OCI-M2 (cell line): ENCODE measurements around the gene LRRC38.
"Not testable (repeated sequence)": the region's sequence is repeated elsewhere in the genome, so short reads cannot be mapped to it uniquely, and the experiment has no call there.

Experiments
- DNase-seq: peaks from one replicate; lab custom pipeline; 2025; ENCODE audit not compliant: unreplicated experiment; lab: John Stamatoyannopoulos, UW

The LRRC38 gene, protein sequence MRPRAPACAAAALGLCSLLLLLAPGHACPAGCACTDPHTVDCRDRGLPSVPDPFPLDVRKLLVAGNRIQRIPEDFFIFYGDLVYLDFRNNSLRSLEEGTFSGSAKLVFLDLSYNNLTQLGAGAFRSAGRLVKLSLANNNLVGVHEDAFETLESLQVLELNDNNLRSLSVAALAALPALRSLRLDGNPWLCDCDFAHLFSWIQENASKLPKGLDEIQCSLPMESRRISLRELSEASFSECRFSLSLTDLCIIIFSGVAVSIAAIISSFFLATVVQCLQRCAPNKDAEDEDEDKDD

DNA sequence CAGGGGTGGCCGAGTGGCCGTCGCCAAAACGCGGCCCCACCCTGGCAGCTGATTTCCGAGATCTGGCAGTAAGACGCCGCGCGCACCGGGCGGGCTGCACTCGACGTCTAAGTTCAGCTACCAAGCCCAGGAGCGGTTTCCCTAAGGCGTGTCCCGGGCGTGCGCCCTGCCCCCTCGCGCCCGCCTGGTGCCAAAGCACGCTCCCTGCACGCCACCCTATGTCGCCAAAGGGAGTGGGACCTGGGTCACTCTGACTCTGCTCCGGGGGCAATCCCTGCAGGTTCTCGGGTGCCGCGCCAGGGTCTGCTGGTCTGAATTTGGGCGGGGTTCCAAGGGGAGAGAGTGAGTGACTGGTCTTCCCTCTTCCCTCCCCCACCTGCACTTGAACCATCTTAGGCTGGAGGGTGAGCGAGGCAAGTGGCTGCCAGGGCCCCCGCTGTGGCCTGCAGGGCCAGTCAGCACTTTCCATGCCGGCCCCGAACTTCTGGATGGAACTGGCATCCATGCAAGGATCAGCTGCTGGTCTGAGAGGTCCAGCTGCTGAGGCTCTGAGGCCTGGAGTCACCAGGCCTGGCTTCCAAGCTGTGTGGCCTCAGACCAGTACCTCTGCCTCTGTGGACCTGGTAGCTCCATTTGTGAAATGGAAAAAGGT lies at the start of gene LRRC38:
Gene LRRC38 (minus strand): TSS at position 109 of the 652 bp plus-strand sequence. CDS start 410 bp downstream, outside the sequence.
- DNase-seq, result no peak

DNA sequence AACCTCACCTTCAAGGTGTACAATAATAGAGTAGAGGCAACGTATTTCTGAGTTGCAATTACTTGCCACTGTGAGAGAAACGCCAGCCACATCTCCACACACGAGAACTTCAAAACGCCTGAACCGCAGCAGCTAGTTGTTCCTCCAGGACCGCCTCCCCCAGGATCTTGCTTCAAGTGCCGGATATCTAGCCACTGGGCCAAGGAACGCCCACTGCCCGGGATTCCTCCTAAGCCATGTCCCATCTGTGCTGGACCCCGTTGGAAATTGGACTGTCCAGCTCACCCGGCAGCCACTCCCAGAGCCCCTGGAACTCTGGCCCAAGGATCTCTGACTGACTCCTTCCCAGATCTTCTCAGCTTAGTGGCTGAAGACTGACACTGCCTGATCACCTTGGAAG lies 49.2 kb upstream of the LRRC38 start:
- not testable (repeated sequence) for DNase-seq

DNA sequence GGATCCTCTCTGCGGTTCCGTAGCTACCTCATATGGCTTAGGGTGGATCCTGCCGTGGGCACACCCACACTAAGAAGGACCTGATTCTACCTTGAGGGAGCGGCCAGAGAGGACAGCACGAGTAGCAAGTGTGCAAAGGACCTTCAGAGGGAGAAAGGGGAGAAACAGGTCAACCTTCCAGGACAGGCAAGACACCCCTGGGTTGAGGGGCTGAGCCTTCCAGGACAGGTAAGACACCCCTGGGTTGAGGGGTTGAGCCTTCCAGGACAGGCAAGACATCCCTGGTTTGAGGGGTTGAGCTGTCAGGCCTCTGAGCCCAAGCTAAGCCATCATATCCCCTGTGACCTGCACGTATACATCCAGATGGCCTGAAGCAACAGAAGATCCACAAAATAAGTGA lies 46.7 kb upstream of the LRRC38 start:
- no peak for DNase-seq

DNA sequence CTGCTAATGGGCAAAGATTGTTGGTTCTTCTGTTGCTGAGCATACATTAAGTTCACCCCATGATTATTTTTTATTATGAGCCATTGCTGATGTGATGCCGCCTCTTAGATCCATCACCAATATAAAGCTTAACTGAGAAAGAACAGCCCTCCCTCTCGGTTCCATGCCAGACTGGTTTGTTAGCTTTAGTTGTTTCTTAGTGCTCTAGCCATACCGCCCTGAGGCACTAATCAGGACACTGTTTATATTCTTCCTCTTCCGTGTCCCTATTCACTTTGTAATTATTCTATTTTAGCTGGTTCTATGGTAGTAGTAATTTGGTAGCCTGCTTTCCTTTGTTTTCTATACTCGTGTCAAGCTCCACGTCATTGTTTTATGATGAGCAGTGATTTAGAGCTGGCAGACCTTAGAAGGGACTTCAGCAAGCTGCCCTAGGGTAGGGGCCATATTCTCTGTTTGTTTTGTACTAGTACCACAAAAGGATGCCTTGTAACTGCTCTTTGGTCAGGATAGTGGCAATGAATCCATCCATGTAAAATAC lies 42.5 kb upstream of the LRRC38 start:
- no peak for DNase-seq

DNA sequence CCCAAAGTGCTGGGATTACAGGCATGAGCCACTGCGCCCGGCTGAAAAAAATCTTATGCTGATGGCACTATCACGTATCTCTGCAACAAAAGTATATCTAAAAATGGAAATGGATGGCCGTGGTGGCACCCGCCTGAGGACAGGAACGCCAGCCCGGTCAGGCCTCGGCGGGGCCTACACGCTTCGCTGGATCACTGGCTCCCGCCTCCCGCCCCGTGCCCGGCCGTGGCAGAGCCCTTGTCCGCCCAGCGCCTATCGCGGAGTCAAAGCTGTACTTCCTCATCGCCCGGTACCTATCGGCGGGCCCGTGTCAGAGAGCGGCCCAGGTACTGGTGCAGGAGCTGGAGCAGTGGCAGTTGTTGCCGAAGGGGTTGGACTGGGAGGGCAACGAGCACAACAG lies 41.0 kb upstream of the LRRC38 start:
- DNase-seq, result no peak

DNA sequence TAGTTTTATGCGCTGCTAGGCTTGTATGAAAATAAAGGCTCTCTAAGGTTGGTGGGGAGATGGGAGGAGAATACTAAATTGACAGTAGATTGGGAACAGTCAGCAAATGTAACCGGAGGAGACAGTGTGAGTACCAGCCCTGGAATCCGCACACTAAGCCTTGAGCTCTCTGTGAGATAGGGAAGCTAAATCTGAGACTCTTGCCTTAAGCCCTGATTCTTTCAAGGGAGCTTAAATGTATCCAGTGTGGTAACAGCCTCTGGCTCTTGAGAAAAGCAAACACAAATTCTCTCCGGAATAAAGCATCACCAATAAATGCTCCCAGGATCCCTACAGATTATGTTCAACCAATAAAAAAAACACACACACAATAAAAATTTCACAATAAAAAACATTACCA lies 36.9 kb upstream of the LRRC38 start:
- no peak for DNase-seq

DNA sequence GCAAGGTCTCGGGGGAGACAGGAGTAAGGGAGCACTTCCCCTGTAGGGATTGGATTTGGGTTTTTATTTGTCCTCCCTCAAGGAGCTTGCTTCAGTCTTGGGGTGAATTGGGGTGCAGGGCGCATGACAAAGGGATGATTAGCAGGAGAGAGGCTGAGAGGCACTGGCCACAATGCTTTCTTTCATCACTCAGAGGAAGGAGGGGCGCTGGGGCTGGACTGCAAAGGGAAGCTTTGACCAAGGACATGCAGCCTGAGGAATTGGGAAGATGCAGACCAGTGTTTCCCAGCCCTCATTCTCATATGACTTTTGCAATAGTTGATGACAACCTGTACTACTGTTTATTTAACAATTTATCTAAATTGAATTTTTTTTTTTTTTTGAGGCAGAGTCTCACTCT lies 35.7 kb upstream of the LRRC38 start:
- DNase-seq, result no peak

DNA sequence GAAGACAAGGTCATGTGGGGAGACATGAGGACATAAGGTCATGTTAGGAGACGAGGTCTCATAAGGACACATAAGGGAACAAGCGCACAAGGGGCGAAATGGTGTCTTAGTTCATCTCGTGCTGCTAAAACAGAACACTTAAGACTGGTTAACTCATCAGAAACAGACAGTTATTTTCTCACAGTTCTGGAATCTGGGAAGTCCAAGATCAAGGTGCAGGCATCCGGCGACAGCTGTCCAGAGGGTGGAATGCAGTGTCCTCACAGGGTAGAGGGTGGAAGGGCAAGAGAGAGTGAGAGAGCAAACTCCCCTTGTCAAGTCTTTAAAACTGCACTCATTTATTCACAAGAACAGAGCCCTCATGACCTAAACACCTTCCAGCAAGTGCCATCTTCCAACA lies 35.2 kb upstream of the LRRC38 start:
- DNase-seq, result no peak

DNA sequence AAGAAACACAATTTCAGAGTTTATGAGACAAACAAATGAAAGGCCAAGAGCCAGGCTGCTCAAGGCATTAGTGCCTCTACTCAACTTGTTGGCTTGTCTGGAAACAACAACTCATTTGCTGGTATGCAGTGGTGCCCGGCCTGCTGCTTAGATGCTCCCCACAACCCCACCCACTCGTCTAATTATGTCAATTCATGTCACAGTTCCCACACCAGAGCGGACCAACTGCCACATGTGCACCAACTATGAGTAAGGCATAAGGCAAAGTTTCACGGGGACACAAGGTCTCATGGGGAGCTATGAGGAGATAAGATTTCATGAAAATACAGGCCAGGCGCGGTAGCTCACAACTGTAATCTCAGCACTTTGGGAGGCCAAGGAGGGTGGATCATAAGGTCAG lies 34.5 kb upstream of the LRRC38 start:
- no peak for DNase-seq

DNA sequence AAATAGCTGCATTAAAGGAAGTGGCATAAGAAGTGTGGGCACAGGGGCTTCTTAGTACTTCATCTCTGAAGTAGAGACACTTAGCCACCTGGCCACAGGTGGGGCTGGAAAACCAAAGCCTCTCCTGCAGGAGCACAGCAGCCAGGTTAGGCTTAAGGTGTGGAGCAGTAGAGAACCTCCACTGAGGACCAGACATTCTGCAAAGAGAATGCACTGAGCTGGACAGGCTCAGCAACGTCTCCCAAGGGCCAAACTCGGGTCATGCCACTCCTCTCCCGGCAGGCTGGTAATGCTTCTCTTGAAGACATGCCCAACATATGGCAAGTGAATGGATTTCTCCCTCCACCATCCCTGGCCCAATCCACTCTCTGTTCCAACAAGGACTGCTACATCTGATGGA lies 33.0 kb upstream of the LRRC38 start:
- no peak for DNase-seq

DNA sequence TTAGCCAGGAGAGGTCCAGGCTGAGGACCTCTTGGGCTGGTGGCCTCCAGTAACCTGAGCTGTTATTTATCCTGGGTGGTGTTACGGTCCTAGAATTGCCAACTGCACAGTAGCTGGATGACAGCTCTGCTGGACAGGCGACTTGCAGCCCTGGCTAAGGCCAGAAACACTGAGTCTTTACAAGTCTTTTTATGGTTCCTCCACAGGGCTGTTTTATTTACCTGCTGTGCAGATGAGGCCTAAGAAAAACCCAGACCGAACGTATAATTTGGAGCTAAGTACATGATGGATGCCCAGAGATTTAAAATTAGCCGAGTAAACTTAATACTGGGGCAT lies 30.4 kb upstream of the LRRC38 start:
- no peak for DNase-seq

DNA sequence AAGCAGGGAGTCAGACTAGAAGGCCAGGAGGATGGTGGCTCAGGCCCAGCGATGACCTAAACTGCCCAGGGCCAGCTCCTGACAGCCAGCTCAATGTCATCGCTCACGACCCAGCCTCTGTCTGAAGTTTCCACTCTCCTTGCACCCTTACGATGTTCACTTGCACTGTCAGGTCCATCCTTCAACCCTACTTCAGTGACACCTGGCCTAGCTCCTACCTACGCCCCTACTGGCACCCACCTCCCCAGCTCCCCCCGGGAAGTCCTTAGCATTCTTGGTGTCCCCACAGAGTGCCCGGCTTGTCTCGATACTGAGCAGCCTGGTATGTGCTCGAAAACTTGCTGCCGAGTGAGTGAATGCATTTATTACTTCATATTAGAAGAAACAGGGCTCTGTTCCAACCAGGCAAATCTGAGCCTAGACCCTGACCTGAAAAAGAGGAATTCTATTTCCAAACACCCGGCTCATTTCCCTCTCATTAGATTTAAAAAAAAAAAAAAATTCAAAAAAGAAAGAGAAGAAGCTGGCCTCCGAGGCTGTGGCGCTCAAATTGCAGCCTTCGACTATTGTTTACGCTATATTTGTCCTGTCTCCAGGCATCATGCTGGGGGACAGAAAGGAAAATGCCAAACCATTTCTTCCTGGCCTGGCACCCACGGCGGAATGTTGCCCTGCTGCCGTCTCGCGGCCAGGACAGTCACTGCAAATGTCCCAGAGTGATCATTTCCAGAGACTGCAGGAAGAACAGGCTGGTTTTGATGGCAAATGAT lies 29.8 kb upstream of the LRRC38 start:
- DNase-seq, result no peak

DNA sequence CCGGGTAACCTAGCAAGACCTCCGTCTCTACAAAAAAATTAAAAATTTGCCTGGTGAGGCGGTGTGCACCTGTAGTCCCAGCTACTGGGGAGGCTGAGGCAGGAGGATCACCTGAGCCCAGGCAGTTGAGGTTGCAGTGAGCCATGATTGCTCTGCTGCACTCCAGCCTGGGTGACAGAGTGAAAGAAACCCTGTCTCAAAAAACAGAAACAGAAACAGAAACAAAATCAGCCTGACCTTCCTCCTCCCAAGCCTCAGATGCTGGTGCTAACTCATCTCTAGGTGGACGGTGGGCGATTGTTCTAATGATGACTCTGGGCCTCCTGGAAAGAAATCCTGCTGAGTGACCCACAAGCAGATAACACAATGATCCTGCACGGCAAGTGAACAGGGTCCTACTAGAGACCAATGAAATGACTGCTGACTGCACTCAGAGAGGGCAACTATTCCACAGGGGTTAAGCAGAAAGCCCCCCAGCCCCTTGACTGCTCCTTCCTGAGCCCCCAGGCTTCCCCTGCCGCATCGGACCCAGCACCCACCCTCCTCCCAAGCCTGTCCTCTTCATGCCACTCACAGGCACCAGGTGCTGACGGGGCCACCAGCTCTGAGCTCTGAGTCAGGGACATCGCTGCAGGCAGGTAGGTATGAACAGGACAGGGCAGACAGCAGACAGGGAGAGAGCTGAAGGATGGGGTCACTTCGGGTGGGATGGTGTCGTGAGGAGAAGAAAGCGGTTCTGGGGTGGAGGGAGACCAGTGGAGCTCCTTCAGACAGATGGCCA lies 27.8 kb upstream of the LRRC38 start:
- no peak for DNase-seq

DNA sequence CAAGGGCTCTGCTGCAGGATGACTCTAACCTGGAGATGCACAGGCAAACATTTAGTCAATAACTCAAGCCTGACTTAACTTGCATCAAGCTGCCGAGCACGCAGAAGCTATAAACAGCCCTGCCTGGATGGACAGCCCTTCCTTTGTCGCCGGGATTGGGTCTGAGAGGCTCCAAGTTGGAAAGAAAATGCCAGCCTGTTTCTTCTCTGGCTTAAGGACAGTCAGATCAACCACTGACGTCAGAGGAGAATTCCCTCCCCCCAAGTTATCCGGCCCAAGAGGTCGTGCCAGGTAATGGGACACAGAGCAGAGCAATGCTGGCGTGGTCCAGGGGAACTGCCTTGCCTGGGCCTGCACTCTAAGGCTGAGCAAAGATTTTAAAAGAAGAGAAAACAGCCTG lies 27.1 kb upstream of the LRRC38 start:
- DNase-seq, result no peak

DNA sequence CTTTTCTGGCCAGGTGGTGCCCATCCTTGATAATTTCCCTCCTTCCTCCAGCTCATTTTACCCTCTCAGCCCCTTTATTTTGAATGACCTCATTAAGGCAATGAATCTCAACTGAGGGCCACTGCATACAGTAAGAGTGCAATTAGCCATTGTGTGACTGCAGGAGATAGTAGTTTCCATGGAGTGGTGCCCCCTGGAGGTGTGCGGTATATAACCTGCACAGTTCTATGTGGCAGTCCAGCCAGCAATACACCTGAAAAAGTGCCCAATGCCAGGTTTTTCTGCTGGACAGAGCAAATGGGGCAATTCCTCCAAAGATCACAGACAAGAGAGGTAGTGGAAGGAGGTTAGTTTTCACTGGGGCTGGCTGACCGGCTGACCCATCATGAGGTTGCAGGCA lies 25.9 kb upstream of the LRRC38 start:
- DNase-seq, result no peak

DNA sequence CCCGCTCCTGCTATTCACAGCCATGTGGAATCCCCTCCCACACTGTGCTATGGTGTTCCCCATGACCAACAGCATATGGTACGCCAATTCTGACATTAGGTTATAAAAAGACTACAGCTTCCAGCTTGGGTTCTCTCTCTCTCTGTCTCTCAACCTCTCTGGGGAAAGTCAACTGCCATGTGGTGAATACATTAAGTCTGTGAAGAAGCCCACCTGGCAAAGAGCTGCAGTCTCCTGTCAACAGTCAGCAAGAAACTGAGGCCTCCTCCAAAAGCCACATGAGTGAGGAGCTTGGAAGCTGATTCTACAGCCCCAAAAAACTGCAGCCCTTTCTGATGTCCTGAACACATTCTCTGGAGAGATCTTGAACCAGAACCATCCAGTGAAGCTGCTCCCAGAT lies 25.0 kb upstream of the LRRC38 start:
- DNase-seq, result no peak

DNA sequence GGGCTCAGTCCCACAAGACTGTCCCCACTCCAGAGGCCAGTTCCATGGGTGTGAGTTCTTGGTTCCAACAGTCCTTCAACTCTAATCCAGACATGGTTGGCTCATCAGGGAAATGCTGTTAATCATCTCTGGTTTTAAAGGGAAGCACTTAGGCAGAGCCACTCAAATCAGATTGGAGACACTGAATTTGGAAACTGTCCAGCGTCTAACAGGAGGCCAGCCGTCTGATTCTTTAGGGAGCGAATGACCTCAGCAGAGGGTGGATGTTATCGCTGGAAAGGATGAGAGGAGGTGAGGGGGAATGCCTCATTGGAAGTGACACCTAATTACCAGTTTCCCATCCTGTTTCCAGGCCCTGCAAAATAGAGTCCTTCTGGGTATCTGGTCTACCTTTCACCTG lies 22.8 kb upstream of the LRRC38 start:
- DNase-seq, result no peak

DNA sequence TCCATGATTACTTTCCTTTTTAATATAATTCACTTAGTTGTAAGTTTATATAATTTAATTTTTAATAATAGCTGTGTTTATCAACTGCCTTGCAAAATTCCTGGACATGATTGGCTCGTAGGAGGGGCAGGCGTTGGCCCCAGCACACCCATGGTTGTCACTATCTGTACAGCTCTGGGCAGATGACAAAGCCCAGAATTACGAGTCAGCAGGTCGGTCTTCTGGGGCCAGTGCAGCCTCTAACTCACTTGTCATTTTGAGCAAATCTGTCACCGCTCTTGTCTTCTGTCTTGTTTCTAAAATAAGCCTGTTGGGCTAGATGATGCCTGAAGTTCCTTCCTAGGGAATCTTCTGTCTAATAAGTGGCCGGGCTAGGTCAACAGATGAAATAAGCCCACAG lies 21.4 kb upstream of the LRRC38 start:
- no peak for DNase-seq

DNA sequence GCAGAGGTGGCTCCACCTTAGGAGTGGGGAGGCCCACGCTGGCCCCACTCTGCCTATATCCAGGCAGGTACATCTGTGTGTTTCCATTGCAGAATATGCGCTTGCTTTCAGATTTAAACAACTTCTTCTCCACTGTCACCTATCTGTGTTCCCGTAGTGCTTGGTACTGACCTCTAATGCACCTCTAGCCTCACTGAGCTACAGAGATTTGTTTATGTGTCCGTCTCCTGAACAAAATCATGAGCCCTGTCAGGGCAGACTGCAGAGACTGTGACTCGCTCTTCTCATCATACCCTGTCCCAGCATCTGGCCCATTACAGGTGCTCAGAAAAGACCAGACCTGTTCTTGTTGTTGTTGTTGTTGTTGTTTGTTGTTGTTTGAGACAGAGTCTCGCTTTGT lies 14.5 kb upstream of the LRRC38 start:
- no peak for DNase-seq

DNA sequence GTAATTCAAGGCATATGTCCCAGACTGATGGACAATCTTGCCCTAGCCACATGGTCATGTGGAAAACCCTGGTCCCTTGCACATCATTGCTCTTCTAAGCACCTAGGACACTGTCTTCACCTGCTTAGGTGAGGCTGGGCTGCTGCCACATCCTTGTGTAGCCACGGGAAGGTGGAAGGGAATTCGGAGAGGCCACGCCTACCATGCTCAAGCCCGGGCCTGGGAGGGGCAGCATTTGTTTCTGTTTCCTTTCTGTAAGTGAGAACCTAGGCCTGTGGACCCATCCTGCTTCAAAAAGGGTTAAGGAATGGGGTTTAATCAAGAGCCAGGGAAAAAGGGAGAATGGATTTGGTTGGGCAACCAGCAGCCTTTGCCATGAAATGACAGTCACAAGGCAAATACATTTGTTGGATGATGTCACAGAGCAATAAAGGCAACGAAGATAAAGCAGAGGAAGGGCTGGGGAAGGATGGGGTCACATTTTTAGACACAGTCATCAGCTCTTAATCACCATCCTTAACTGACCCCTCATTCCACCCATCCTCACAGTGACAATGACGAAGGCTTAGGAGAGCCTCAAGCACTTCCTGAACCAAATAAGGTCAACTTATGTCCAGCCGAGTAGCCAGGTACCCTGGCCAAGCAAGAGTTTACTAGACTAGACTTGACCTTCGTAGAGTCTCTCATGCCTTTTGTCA lies 10.1 kb upstream of the LRRC38 start:
- DNase-seq, result no peak

DNA sequence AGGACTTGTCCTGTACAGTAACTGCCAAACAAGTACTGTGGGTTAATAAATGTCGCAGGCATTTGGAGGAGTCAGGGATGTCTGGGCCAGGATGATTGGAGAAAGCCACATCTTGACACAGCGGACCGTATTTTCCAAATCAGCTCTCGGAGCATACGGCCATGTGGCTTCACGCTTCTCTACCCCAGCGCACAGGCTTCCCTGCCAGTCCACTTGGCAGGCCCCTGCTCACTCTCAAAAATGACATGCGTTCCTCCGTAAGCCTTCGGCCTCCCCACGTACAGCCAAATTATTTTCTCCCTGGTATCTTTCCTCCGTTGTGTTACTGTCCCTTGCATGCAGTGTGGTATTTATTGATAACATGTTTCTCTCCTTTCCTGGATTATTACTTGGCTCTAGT lies 7.2 kb upstream of the LRRC38 start:
- no peak for DNase-seq
